Gastrocnemius medialis (tissue), 4 donors: ENCODE measurements around the gene YWHAH.

Source experiments
- POLR2A ChIP-seq, 2 donors: fragments of 450-650 bp; IDR thresholded peaks; one replicate each; pipeline ENCODE4 v1.6.1; 2017; ENCODE audit warnings: antibody characterized with exemption in 2 of 2, mild to moderate bottlenecking in 2 of 2, moderate library complexity in 2 of 2
- TF ChIP-seq, protein P1 (sequence below), 5 experiments: fragments of 450-650 bp in 3 of 5; fragments of 200-600 bp in 2 of 5; sonication (generic) in 2 of 5; IDR thresholded peaks in 4 of 5; conservative IDR thresholded peaks in 1 of 5; 1 replicate in 4 of 5; 2 replicates in 1 of 5; pipeline ENCODE4 v1.5.1; 2016 to 2019; ENCODE audit warnings: antibody characterized with exemption in 5 of 5, mild to moderate bottlenecking in 3 of 5, moderate library complexity in 3 of 5

DNA sequence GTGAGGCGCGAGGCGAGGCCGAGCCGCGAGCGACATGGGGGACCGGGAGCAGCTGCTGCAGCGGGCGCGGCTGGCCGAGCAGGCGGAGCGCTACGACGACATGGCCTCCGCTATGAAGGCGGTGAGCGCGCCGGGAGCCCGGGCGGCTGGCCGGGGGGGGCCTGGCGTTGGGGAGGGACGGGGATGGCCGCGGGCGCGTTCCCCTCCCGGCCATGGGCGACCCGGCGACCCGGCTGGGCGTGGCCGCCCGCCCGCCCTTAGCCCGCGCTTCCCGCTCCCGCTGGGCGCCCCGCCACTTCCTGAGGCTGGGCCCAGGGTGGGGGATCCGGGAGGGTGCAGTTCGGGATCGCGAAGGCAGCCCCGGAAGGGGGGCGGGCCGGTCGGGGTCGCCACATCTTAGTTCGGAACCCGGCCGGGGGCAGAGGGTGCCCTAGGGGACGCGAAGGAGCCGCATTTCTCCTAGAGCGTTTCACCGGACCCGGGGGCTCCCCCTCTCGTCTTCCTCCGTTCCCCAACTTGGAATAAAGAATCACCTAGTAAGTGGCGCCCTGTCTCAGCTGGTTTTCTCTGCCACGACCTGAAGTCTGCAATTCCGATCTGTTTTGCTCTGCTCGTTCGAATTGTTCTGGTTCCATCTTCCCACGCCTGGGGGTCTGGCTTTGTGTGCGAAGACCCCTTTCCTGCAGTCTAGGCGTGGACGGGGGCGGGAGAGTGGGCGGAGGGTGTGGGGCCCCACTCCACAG lies 536 bp downstream of the YWHAH start:
- TF ChIP-seq POLR2A (IDR thresholded peaks at IDR 0.05): no peak
- TF ChIP-seq, protein P1, sequence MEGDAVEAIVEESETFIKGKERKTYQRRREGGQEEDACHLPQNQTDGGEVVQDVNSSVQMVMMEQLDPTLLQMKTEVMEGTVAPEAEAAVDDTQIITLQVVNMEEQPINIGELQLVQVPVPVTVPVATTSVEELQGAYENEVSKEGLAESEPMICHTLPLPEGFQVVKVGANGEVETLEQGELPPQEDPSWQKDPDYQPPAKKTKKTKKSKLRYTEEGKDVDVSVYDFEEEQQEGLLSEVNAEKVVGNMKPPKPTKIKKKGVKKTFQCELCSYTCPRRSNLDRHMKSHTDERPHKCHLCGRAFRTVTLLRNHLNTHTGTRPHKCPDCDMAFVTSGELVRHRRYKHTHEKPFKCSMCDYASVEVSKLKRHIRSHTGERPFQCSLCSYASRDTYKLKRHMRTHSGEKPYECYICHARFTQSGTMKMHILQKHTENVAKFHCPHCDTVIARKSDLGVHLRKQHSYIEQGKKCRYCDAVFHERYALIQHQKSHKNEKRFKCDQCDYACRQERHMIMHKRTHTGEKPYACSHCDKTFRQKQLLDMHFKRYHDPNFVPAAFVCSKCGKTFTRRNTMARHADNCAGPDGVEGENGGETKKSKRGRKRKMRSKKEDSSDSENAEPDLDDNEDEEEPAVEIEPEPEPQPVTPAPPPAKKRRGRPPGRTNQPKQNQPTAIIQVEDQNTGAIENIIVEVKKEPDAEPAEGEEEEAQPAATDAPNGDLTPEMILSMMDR (IDR thresholded peaks at IDR 0.05 in 4 of 5, conservative IDR thresholded peaks at IDR 0.05 in 1 of 5): peak in 1 of 5 experiments; percentile 20
